ENCODE results near the gene MLLT10.
"Not testable (repeated sequence)": the region's sequence is repeated elsewhere in the genome, so short reads cannot be mapped to it uniquely, and the experiment has no call there.

MLLT10 gene

GRCh38 chr10:21712975-21713374, 178.9 kb downstream of the MLLT10 start:
- no peak for DNase-seq

GRCh38 chr10:21715531-21716195, 181.6 kb downstream of the MLLT10 start:
- DNase-seq, result no peak

- not testable (repeated sequence) for DNase-seq
These were observed 183.5 kb downstream of the MLLT10 start for GRCh38 chr10:21717437-21718054.

- no peak for DNase-seq
These were observed 185.5 kb downstream of the MLLT10 start for GRCh38 chr10:21719502-21719901.

- no peak for DNase-seq
These were observed 186.1 kb downstream of the MLLT10 start for GRCh38 chr10:21720090-21720489.

- DNase-seq, result no peak
These were observed 187.1 kb downstream of the MLLT10 start for GRCh38 chr10:21721000-21721665.

GRCh38 chr10:21722209-21722608, 188.2 kb downstream of the MLLT10 start:
- DNase-seq, result no peak

GRCh38 chr10:21724020-21724589, 190.1 kb downstream of the MLLT10 start:
- no peak for DNase-seq

GRCh38 chr10:21724687-21725367, 190.8 kb downstream of the MLLT10 start:
- DNase-seq, result peak; percentile 42

GRCh38 chr10:21726601-21727225, 192.7 kb downstream of the MLLT10 start:
- no peak for DNase-seq

GRCh38 chr10:21727452-21728168, 193.6 kb downstream of the MLLT10 start:
- no peak for DNase-seq

GRCh38 chr10:21728618-21729017, 194.6 kb downstream of the MLLT10 start:
- DNase-seq, result no peak

- no peak for DNase-seq
These were observed 198.2 kb downstream of the MLLT10 start for GRCh38 chr10:21732067-21732772.

- no peak for DNase-seq
These were observed 199.7 kb downstream of the MLLT10 start for GRCh38 chr10:21733710-21734109.

- DNase-seq, result no peak
These were observed 203.1 kb downstream of the MLLT10 start for GRCh38 chr10:21737106-21737505.

- no peak for DNase-seq
These were observed 207.0 kb downstream of the MLLT10 start for GRCh38 chr10:21740989-21741388.

- no peak for DNase-seq
These were observed 208.8 kb downstream of the MLLT10 start for GRCh38 chr10:21742740-21743412.

- no peak for DNase-seq
These were observed 210.2 kb downstream of the MLLT10 start for GRCh38 chr10:21744223-21744622.

- no peak for DNase-seq
These were observed 212.1 kb downstream of the MLLT10 start for GRCh38 chr10:21746118-21746517.

GRCh38 chr10:21747809-21748208, 213.8 kb downstream of the MLLT10 start:
- no peak for DNase-seq

- no peak for DNase-seq
These were observed 215.8 kb downstream of the MLLT10 start for GRCh38 chr10:21749788-21750187.

Data from GOT3 (cell line).